Inflammatory macrophage treated with lipopolysaccharide for 1 hour (primary cell): ENCODE data around the gene DCST2.

Source experiments
- DNase-seq, 2 donors: peaks; one replicate each; pipeline ENCODE4 v3.0.0-alpha.2; 2020 to 2022

DCST2 gene

GRCh38 chr1:155069551-155070157, 36.1 kb upstream of the DCST2 start:
- no peak for DNase-seq

- DNase-seq = no peak
Observed at GRCh38 chr1:155068599-155068998, 35.0 kb upstream of the DCST2 start.

GRCh38 chr1:155066777-155067176, 33.2 kb upstream of the DCST2 start:
- DNase-seq = no peak

- no peak for DNase-seq
Observed at GRCh38 chr1:155064832-155065429, 31.4 kb upstream of the DCST2 start.

GRCh38 chr1:155064111-155064831, 30.7 kb upstream of the DCST2 start:
- no peak for DNase-seq

GRCh38 chr1:155063550-155064110, 30.0 kb upstream of the DCST2 start, which contains the start of gene EFNA4:
EFNA4 (plus strand) TSS chr1:155063740; CDS start chr1:155063824, 84 bp downstream.
- DNase-seq = peak; percentile 68 to 79

- peak in 1 of 2 donors; percentile 63 for DNase-seq
Observed at GRCh38 chr1:155062702-155063411, 29.3 kb upstream of the DCST2 start.

- no peak for DNase-seq
Observed at GRCh38 chr1:155062151-155062686, 28.6 kb upstream of the DCST2 start.

GRCh38 chr1:155061381-155062150, 28.0 kb upstream of the DCST2 start:
- DNase-seq = peak in 1 of 2 donors; percentile 96

GRCh38 chr1:155060736-155061135, 27.2 kb upstream of the DCST2 start:
- no peak for DNase-seq

GRCh38 chr1:155057788-155058211, 24.2 kb upstream of the DCST2 start:
- no peak for DNase-seq

GRCh38 chr1:155057104-155057503, 23.5 kb upstream of the DCST2 start:
- no peak for DNase-seq

- no peak for DNase-seq
Observed at GRCh38 chr1:155053531-155054105, 20.0 kb upstream of the DCST2 start.

GRCh38 chr1:155052439-155053395, 19.1 kb upstream of the DCST2 start:
- no peak for DNase-seq

- peak; percentile 45 to 51 for DNase-seq
Observed at GRCh38 chr1:155051777-155052398, 18.3 kb upstream of the DCST2 start.

GRCh38 chr1:155051342-155051776, 17.8 kb upstream of the DCST2 start:
- DNase-seq = no peak

- peak; percentile 80 to 96 for DNase-seq
Observed at GRCh38 chr1:155050560-155051341, 17.2 kb upstream of the DCST2 start, which contains the start of gene ADAM15. ADAM15 (plus strand) TSS chr1:155051316; CDS start chr1:155051387, 71 bp downstream.

GRCh38 chr1:155049651-155050559, 16.3 kb upstream of the DCST2 start:
- no peak for DNase-seq
